PC-9 (cell line): Measurements from ENCODE around the gene CEACAM8.

Experiments used
- CTCF ChIP-seq: fragments of 200-600 bp; sonication (generic); conservative IDR thresholded peaks from 2 replicates; pipeline ENCODE4 v1.6.1; 2017; ENCODE audit warnings: mixed run types, antibody characterized with exemption, mild to moderate bottlenecking, moderate library complexity
- EZH2 ChIP-seq: fragments of 200-600 bp; sonication (generic); IDR thresholded peaks from 2 replicates; pipeline ENCODE4 v1.8.0; 2017; ENCODE audit warnings: antibody characterized with exemption, low read depth

GRCh38 chr19:42568006-42568405 is 26.7 kb downstream of the CEACAM8 start:
- TF ChIP-seq CTCF: no peak
- no peak for TF ChIP-seq EZH2
